Thyroid gland (tissue), 4 donors: Measurements from ENCODE around the gene HINT1.

Experiments
- CTCF ChIP-seq, 6 experiments: fragments of 200-600 bp in 3 of 6; fragments of 450-650 bp in 3 of 6; sonication (generic) in 3 of 6; IDR thresholded peaks; one replicate each; pipeline ENCODE4 v1.5.1; 2016 to 2019; ENCODE audit warnings: antibody characterized with exemption in 6 of 6, mild to moderate bottlenecking in 2 of 6, inconsistent platforms in 1 of 6, moderate library complexity in 1 of 6
- POLR2A ChIP-seq, 2 donors: fragments of 450-650 bp; IDR thresholded peaks; one replicate each; pipeline ENCODE4 v1.6.1; 2017; ENCODE audit warnings: antibody characterized with exemption in 2 of 2, mild to moderate bottlenecking in 2 of 2, moderate library complexity in 1 of 2

- TF ChIP-seq CTCF (IDR thresholded peaks at IDR 0.05) (no peak), POLR2A (IDR thresholded peaks at IDR 0.05) (no peak)
Measured at GRCh38 chr5:131156385-131156784, 8.7 kb downstream of the HINT1 start.
